Natural killer cell (primary cell): ENCODE results near the gene ANKRD11. TPM values are rescaled to one million over a fixed set of nuclear protein-coding genes. Genes with fewer than 3 reads are reported as not detected.

ENCODE experiments used
- ATAC-seq, 3 donors: fragments of 150-1000 bp in 2 of 3; fragments of 200-7000 bp in 1 of 3; cut with Tn5 transposase; 1 replicate in 1 of 3; 2 replicates in 2 of 3; pipeline ENCODE4 v1.10.0; 2021; ENCODE audit warnings: mild to moderate bottlenecking in 2 of 3, moderate library complexity in 2 of 3
- DNase-seq, 2 donors: peaks; one replicate each; pipeline versions ENCODE4 v3.0.0 to v3.0.0-alpha.2; 2013 to 2021; ENCODE audit warnings: mixed read lengths in 1 of 2
- H3K27ac ChIP-seq: one replicate; pipeline ENCODE4 v1.5.1; 2013; ENCODE audit warnings: mild to moderate bottlenecking, low read length
- H3K27me3 ChIP-seq: one replicate; pipeline ENCODE4 v1.6.1; 2013; ENCODE audit warnings: low read length; ENCODE audit not compliant: control insufficient read depth, insufficient read depth
- H3K36me3 ChIP-seq: one replicate; pipeline ENCODE4 v1.6.1; 2013; ENCODE audit warnings: low read length; ENCODE audit not compliant: control insufficient read depth, insufficient read depth
- H3K4me1 ChIP-seq: one replicate; pipeline ENCODE4 v1.6.1; 2013; ENCODE audit warnings: low read length; ENCODE audit not compliant: control insufficient read depth, insufficient read depth
- H3K4me3 ChIP-seq: one replicate; pipeline ENCODE4 v1.5.1; 2013; ENCODE audit warnings: low read length
- H3K9me3 ChIP-seq: one replicate; pipeline ENCODE4 v1.6.1; 2013; ENCODE audit warnings: low read length; ENCODE audit not compliant: control insufficient read depth, insufficient read depth
- H3K27ac Mint-ChIP-seq, 2 donors: one replicate each; pipeline ENCODE4 v1.8.0; 2022; ENCODE audit warnings: mild to moderate bottlenecking in 2 of 2, mixed read lengths in 2 of 2, moderate library complexity in 1 of 2
- H3K27me3 Mint-ChIP-seq, 2 donors: one replicate each; pipeline ENCODE4 v1.8.0; 2022; ENCODE audit warnings: low read depth in 2 of 2, mixed read lengths in 2 of 2
- H3K36me3 Mint-ChIP-seq: one replicate; pipeline ENCODE4 v1.8.0; 2022; ENCODE audit warnings: mixed read lengths
- H3K4me1 Mint-ChIP-seq, 2 donors: one replicate each; pipeline ENCODE4 v1.8.0; 2022; ENCODE audit warnings: mixed read lengths in 2 of 2
- H3K4me3 Mint-ChIP-seq: one replicate; pipeline ENCODE4 v1.8.0; 2022; ENCODE audit warnings: mild to moderate bottlenecking, moderate library complexity, mixed read lengths
- H3K9me3 Mint-ChIP-seq, 2 donors: one replicate each; pipeline ENCODE4 v1.8.0; 2022; ENCODE audit warnings: mixed read lengths in 2 of 2
- CTCF ChIP-seq: fragments of 200-600 bp; IDR thresholded peaks from one replicate; pipeline ENCODE4 v1.8.0; 2022; ENCODE audit warnings: antibody characterized with exemption
- WGBS: methylation state at CpG from one replicate; pipeline ENCODE4 v1.1.7; 2013; ENCODE audit warnings: missing lambda C conversion rate; ENCODE audit not compliant: insufficient coverage; 5-methylcytosine and 5-hydroxymethylcytosine counted together
- intact Hi-C: fragments of 100-400 bp; cut with micrococcal nuclease; formaldehyde crosslinking; loops from one replicate; pipeline ENCODE4 v1.14.2; 2022
- total RNA-seq, 4 donors: library from RNA; stranded (reverse); fragments of 120-200 nt in 1 of 4; gene quantifications; one replicate each; pipeline versions ENCODE4 v1.2.3 to v1.2.4, GENCODE V29; 2013 to 2022

The ANKRD11 gene
- total RNA-seq, 3 donors from 2014 or later (not counting 1 experiment from before 2014, with no cell fraction given) = 230 to 299 (median 287) TPM

DNA sequence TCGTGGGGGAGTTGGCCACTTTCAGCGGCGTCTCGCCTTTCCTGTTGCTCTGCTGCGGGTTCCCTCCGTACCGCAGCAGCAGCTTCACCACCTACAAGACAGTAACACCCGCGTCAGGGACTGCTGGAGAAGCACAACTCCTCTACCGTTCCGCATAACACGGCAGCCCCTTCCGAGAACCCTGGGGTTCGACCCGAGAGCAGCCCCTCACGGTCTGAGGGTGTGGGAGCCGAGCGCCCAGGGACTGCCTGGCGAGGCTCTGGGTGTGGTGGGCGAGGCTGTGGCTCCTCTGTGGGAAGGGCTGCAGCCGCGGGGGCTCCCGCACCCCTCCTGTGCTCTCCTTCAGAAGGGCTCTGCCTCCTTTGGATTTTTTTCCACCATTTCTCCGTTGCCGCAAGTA, 204.3 kb downstream of the ANKRD11 start:
- H3K9me3 ChIP-seq = no peaks in the 10 kb centered on the region
- no peak overlapping the region for H3K4me3 ChIP-seq
- Mint-ChIP-seq H3K27ac (no peak overlapping the region), H3K4me3 (no peak overlapping the region), H3K27me3 (no peaks in the 10 kb centered on the region), H3K36me3 (no peaks in the 10 kb centered on the region), H3K4me1 (peaks cover 7% of the 10 kb centered on the region in 2 donors), H3K9me3 (no peaks in the 10 kb centered on the region)
- no peaks in the 10 kb centered on the region for H3K27me3 ChIP-seq
- intact Hi-C loops = no loop called here
- no peak for DNase-seq
- H3K36me3 ChIP-seq = peaks cover 72% of the 10 kb centered on the region
- TF ChIP-seq CTCF = no peak
- H3K27ac ChIP-seq = no peak overlapping the region
- 95% methylated on average over 25 of the region's 25 CpGs for WGBS
- ATAC-seq = no peak
- H3K4me1 ChIP-seq = peaks cover 5% of the 10 kb centered on the region

- Mint-ChIP-seq H3K4me3 (no peak overlapping the region), H3K4me1 (peaks cover 7% of the 10 kb centered on the region in 2 donors), H3K36me3 (no peaks in the 10 kb centered on the region), H3K27me3 (no peaks in the 10 kb centered on the region), H3K27ac (no peak overlapping the region), H3K9me3 (no peaks in the 10 kb centered on the region)
- Histone ChIP-seq H3K4me3 (no peak overlapping the region), H3K4me1 (peaks cover 5% of the 10 kb centered on the region), H3K9me3 (no peaks in the 10 kb centered on the region), H3K36me3 (peaks cover 76% of the 10 kb centered on the region), H3K27ac (no peak overlapping the region), H3K27me3 (no peaks in the 10 kb centered on the region)
- DNase-seq = no peak
- no peak for ATAC-seq
- intact Hi-C loops = no loop called here
- TF ChIP-seq CTCF = no peak
- 98% methylated on average over 17 of the region's 17 CpGs for WGBS
Measured at GRCh38 chr16:89285381-89285780, 205.0 kb downstream of the ANKRD11 start.

DNA sequence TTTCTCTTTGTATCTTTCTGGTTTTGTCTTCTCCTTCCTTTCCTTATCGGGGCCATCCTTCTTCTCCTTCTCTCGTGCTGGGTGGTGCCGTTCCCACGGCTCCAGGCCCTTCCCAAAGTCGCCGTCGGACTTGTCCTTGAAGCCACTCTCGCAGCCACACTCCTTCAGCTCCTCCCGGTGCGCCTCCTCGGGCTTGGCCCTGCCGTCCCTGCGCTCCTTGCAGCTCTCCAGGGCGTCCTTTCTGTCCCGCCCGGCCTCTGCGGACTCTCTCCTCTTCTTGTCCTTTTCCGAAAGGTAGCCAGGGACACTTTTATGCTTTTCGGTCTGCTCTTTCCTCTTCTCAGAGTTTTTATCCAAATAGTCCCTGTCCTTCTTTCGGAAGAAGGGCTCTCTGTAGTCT, 206.9 kb downstream of the ANKRD11 start:
- no peaks in the 10 kb centered on the region for H3K27me3 ChIP-seq
- no peak for ATAC-seq
- no peaks in the 10 kb centered on the region for H3K9me3 ChIP-seq
- Mint-ChIP-seq H3K9me3 (no peaks in the 10 kb centered on the region), H3K36me3 (no peaks in the 10 kb centered on the region), H3K27ac (no peak overlapping the region), H3K4me1 (no peaks in the 10 kb centered on the region), H3K27me3 (no peaks in the 10 kb centered on the region), H3K4me3 (no peak overlapping the region)
- no peak overlapping the region for H3K27ac ChIP-seq
- H3K4me3 ChIP-seq = no peak overlapping the region
- intact Hi-C loops = no loop called here
- no peak for DNase-seq
- 93% methylated on average over 20 of the region's 20 CpGs for WGBS
- H3K4me1 ChIP-seq = no peaks in the 10 kb centered on the region
- no peak for TF ChIP-seq CTCF
- H3K36me3 ChIP-seq = peaks cover 78% of the 10 kb centered on the region

DNA sequence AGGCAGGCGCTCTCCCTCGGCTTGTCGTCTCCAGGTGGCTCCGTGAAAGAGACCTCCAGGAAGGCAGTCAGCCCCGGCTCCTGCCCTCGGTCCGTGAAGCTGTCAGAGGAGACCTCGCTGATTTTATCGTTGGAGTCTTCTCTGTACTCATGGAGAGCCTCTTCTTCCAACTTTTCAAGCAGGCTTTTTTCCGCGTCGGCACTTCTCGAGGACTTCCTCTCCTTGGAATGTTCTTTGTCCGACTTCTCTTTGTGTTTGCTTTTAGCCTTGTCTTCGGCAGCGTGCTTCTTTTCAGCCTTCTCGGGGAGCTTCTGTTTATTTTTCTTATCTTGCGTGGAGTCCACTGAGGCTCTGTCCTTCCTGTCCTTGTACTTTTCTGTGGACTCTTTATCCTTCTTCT, 207.8 kb downstream of the ANKRD11 start:
- no peaks in the 10 kb centered on the region for H3K36me3 Mint-ChIP-seq
- no peak for TF ChIP-seq CTCF

More for the DNA sequence above, 207.8 kb downstream of the ANKRD11 start:
- ATAC-seq (no peak), DNase-seq (no peak)
- Histone ChIP-seq H3K27ac (no peak overlapping the region), H3K27me3 (no peaks in the 10 kb centered on the region), H3K36me3 (peaks cover 76% of the 10 kb centered on the region), H3K4me3 (no peak overlapping the region), H3K4me1 (no peaks in the 10 kb centered on the region), H3K9me3 (no peaks in the 10 kb centered on the region)
- Mint-ChIP-seq H3K9me3 (no peaks in the 10 kb centered on the region), H3K4me1 (peaks cover 0 to 4% of the 10 kb centered on the region in 2 donors), H3K4me3 (no peak overlapping the region), H3K27ac (no peak overlapping the region), H3K27me3 (no peaks in the 10 kb centered on the region)
- intact Hi-C loops = no loop called here
- WGBS = 96% methylated on average over 18 of the region's 18 CpGs
